Tibial nerve (tissue), 4 donors: ENCODE measurements around the gene ARPC5L.

Experiments
- CTCF ChIP-seq, 5 experiments: fragments of 200-600 bp in 3 of 5; fragments of 450-650 bp in 2 of 5; sonication (generic) in 3 of 5; IDR thresholded peaks; one replicate each; pipeline ENCODE4 v1.5.1; 2016 to 2019; ENCODE audit warnings: antibody characterized with exemption in 5 of 5, mild to moderate bottlenecking in 3 of 5, moderate library complexity in 2 of 5
- EP300 ChIP-seq, 2 donors: sonication (generic); formaldehyde crosslinking; IDR thresholded peaks; one replicate each; pipeline ENCODE4 v1.6.1; 2017; ENCODE audit warnings: antibody characterized with exemption in 2 of 2, mild to moderate bottlenecking in 1 of 2

- no peak for TF ChIP-seq CTCF (IDR thresholded peaks at IDR 0.05)
- TF ChIP-seq EP300 (IDR thresholded peaks at IDR 0.05): no peak
These were observed 17.3 kb downstream of the ARPC5L start for GRCh38 chr9:124879226-124879625.
